SH-SY5Y (cell line): Measurements from ENCODE around the gene ONECUT3.

Experiments used
- GATA2 ChIP-seq: IDR thresholded peaks from 2 replicates; pipeline ENCODE4 v1.6.1; 2011; ENCODE audit warnings: mild to moderate bottlenecking, low read depth, low read length
- GATA3 ChIP-seq: IDR thresholded peaks from 2 replicates; pipeline ENCODE4 v1.6.1; 2011; ENCODE audit warnings: low read depth, mild to moderate bottlenecking, low read length, moderate library complexity

DNA sequence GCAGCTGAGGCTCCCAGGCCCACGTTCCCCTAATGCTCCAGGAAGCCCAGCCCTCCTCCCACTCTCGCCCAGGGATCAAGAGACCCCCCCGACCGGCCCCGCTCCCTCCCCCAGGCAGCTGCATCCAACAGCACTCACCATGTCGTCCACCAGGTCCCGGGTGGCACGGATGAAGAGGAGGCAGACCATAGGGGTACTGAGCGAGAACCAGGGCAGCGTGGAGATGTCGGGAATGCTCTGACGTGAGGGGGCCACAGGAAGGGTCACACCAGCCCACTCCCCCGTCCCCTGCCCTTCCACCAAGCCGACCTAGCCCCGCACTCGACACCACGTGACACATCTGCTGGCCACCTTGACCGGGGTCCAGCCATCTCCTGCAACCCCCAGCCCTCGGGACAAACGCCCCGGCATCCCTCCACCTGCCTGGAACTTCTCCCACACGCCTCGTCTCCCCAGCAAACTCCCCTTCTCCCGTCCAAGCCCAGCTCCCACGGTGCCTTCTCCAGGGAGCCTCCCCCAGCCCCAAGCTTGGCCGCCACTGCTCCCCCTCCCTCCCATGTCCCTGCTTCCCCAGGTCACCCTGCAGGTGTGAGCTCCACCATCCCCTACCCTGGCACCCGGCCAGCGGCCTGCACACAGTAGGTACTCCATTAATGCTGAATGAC is 53.9 kb downstream of the ONECUT3 start:
- TF ChIP-seq GATA2 = no peak
- no peak for TF ChIP-seq GATA3
